GM18502 (cell line): ENCODE results near the gene ADARB2.
"Not testable (repeated sequence)": the region's sequence is repeated elsewhere in the genome, so short reads cannot be mapped to it uniquely, and the experiment has no call there.

Source experiments
- ATAC-seq: cut with Tn5 transposase; IDR thresholded peaks from one replicate; pipeline ENCODE4 v1.9.1; 2021; ENCODE audit warnings: mild to moderate bottlenecking; ENCODE audit not compliant: unreplicated experiment, poor library complexity

The ADARB2 gene

DNA sequence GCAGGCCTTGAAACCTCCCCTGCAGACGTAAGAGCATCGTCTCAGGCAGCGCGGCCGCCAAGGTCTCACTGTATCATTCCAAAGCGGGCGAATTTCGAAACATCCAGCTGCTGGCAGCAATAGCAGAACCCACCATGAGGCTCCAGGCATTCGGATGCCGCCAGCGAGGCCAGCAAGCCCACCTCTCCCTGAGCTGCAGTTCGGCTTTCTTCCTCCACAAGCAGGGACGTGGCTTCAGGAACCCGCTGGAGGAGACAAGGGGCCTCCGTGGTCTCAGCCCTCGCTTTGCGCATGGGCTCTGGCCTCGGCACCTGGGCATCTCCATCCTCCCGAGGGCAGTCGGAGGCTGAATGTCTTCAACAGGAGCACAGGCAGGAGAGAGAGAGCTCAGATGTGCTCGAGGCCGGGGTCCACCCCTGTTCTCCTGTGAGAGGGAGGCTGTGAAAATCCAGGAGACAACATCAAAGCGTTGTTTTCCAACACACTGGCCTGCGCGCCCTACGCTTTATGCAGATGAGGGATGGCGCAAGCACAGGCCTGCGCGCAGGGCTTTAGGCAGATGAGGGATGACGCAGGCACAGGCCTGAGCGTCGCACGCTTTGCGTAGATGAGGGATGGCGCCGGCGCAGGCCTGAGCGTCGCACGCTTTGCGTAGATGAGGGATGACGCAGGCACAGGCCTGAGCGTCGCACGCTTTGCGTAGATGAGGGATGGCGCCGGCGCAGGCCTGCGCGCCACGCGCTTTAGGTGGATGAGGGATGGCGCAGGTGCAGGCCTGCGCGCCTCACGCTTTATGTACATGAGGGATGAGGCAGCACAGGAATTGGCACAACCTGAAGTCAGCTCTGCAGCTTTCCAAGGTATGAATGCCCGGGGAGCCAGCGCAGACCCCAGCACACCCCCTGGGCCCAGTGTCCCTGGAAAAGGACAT, 577.9 kb downstream of the ADARB2 start:
- no peak for ATAC-seq

DNA sequence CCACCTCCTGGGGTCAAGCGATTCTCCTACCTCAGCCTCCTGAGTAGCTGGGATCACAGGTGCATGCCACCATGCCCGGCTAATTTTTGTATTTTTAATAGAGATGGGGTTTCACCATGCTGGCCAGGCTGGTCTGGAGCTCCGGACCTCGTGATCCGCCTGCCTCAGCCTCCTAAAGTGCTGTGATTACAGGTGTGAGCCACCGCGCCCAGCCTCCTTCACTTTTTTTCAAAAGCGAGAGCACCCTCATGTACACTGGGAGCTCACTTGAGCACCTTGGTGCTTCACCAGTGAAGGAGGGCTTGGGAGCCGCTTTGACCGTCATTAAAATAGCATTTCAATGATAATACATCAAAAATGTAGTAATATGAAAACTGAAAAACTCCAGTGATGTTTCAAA, 578.8 kb downstream of the ADARB2 start:
- ATAC-seq, result not testable (repeated sequence)

DNA sequence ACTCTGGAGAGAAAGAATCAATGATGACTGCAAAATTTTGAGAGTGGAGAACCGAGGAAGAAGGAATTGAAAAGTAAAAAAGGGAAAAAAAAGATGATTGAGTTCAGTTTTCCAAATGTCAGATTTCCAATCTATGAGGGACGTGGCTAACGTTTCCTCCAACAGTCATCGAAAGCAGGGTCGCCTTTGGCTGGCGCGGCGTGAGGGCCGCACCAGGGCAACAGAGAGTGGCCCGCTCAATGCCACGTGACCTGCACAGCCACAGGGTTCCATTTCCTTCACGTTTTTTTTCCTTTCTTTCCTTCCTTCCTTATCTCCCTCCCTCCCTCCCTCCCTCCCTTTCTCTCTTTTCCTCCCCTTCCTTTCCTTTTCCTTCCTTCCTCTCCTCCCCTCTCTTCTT, 579.3 kb downstream of the ADARB2 start:
- ATAC-seq, result no peak

DNA sequence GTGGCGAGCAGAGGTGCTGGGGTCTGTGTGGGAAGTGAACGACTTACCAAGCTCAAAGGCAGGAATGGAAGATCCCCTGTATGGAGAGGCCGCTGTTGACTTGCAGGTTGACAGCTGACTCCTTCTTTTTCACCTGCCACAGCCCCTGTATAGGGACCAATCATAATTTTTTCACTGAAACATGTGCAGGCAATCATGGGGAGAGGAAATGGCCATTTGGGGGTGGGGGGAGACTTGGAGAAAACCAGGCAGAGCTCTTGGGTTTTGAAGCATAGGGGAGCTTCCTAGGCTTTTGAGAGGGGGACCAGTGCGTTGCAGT, 579.8 kb downstream of the ADARB2 start:
- no peak for ATAC-seq

DNA sequence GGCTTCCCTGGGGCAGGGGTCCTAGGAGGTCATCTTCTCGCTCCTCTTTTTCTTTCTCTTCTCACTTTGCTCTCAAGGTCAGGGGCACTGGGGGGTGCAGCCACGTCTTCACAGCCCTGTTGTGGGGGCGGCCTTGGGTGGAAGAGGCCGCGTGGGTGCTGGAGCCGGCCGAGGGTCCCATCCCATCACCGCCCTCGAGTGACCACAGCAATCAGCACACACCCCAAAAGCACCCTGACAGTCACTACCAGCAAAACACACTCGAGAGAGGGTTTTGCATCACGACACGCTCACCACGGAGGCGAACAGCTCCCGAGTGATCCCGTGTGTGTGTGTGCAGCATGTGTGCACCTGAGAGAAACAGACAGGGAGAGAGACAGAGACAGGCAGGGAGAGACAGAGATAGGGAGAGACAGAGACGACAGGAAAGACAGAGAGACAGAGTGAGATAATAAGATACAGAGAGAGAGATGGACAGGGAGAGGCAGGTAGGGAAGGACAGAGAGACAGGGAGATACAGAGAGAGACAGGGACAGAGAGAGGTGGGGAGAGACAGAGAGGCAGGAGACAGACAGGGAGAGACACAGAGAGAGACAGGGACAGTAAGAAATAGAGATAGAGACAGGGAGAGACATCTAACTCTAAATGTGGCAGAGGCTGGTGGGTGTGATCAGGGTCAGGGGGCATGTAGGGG, 580.3 kb downstream of the ADARB2 start:
- no peak for ATAC-seq

DNA sequence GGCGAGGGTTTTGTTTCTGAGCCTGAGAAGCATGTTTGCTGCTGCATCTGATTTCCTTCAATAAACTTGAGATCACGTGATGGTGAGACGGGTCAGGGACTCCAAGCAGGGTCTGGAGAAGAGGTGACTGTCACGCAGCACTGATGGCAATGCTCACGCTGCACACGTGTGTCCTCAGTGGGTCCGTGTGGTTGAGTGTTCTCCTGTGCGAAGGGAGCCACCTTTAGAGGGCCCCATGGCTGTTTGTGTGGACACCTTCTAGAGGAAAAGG, 580.8 kb downstream of the ADARB2 start:
- no peak for ATAC-seq

DNA sequence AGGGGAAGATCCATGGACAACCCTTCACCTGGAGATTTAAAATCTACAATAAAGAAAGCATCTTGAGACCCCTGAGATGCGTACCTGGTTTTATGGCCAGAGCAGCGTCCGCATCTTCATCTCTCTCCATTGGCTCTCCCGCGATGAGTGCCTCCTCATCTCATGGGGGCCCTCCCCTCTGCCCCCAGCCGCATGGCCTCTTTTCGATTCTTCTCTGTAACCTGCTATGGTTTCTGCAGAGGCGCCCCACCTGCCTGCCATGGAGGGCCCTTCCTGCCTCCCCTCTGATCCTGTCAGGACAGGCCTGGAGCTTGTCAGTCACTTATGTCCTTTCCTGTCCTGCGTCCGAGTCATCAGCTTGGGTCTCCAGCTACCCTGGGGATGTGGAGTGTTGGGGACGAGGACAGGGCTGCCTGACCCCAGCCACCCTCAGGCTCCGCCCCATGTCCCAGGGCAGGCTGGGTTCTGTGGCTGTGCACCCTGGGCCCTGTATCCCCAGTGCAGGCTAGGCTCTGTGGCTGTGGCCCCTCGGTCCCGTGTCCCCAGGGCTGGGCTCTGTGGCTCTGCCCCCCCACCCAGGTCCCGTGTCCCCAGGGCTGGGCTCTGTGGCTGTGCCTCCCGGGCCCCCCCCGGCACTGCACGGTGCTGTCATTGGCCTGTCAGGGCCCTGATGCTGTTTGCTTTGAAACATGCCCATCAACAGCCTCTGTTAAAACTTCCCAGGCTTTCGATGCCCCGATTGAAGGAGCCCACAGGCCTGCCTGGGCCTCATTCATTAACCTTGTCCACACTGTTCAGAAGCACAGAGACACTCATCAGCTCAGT, 581.3 kb downstream of the ADARB2 start:
- ATAC-seq, result no peak

DNA sequence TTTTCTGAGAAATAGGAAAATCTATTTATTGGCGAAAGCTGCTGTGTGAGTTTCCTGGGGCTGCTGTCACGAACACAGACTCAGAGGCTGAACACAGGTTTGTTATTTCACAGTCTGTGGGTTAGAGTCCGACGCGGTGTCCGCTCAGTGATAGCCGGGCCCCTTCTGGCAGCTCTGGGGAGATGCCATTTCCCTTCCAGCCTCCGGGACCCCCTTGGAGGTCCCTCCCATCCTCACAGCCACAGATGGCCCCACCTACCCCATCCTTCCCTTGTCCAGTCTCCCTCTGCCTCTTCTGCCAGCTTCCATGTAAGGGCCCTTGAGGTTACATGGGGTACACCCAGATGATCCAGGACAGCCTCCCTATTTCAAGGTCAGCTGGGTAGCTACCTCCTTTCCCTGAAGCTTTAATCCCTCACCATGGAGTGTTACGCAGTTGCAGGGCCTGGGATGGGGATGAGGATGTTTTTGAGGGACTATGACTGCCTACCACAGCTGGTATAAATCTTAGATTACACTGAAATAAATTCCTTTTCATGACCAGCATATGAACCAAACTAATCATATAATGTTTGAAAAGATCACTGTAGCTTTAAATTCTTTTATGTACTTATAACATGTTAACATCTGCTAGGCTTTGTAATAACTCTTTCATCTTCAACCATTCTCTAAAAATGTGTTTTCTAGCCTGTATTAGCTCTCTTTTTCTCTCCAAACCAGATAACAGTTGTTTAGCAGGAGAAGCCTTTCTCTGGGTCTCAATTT, 582.6 kb downstream of the ADARB2 start:
- ATAC-seq, result no peak

DNA sequence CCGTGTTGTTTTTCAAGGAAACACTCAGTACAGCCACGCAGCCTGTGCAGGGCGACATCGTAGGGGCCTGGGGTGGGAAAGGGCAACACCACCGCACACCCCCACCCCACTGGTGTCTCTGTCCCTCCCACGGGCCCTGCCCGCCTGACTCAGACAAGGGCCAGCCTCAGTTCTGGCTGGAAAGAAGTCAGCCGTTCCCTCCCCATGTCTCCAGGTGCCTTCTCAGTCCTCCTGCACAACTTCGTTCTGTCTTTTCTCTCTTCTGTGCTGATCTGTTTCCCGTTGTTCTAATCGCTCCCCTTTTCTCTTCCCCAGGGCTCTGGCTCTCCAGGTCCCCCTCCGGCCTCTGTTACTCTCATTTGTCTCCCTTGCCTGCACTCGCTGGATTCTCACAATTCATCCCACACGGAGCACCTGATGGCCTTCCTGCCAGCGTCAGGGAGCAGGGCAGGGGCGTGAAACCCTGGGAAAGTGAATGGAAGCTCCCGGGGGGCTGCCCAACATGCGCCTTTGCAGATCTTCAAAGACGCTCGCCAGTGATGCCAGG, 583.4 kb downstream of the ADARB2 start:
- ATAC-seq, result no peak

DNA sequence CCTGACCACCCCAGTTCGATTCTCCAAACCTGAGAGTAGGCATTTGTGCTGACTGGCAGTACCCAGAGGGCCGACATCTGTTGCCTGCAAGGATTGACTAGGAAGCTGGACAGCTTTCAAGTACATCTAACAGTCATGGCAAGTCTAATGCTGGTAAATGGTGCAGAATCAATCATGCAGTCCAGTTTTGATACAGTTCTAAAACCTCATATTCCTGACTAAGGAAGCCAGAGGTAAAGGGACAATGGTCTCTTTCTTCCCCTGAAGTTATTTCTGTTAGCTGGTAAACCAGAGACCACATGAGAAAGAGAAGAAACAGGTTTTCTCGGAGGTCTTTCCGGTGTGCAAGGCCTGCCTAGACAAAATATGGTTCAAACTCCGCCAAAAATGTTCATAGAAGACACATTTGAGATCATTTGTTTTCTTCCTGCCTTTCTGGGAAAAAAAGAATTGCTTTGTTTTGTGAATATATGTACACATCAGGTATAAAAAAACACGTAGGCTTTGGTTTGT, 584.0 kb downstream of the ADARB2 start:
- no peak for ATAC-seq

DNA sequence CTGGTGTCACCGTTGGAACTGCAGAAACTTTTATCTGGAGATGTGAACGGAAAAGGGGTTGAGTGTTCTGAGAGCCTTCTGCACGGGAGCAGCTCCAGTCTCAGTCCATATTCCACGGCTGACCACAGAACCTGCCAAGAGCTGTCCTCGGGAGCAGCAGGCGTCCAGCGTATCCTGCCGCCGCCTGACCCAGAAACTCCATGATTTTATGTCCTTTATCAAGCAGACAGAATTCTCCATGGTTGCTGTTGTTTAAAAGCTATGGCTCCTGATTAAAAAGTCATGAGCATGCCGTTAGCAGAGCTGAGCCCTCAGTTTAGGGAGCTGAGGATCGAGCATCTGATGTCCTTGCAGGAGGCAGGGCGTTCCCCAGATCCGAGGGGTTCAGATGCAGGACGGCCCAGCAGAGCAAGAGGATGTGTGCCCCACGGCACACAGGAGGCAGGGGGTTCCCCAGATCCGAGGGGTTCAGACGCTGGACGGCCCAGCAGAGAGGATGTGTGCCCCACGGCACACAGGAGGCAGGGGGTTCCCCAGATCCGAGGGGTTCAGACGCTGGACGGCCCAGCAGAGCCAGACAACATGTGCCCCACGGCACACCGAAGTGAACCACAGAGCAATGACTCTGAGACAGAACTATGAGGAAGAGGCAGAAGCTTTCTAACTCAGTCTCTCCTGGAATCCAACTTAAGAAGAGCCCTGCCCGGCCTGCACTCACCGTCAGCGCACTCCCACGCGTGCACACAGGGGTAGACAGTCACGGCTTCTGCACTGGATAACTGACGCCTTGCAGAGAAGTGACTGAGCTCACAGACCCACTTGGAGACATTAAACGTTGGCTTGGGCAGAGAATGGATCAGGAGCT, 584.7 kb downstream of the ADARB2 start:
- ATAC-seq, result no peak

DNA sequence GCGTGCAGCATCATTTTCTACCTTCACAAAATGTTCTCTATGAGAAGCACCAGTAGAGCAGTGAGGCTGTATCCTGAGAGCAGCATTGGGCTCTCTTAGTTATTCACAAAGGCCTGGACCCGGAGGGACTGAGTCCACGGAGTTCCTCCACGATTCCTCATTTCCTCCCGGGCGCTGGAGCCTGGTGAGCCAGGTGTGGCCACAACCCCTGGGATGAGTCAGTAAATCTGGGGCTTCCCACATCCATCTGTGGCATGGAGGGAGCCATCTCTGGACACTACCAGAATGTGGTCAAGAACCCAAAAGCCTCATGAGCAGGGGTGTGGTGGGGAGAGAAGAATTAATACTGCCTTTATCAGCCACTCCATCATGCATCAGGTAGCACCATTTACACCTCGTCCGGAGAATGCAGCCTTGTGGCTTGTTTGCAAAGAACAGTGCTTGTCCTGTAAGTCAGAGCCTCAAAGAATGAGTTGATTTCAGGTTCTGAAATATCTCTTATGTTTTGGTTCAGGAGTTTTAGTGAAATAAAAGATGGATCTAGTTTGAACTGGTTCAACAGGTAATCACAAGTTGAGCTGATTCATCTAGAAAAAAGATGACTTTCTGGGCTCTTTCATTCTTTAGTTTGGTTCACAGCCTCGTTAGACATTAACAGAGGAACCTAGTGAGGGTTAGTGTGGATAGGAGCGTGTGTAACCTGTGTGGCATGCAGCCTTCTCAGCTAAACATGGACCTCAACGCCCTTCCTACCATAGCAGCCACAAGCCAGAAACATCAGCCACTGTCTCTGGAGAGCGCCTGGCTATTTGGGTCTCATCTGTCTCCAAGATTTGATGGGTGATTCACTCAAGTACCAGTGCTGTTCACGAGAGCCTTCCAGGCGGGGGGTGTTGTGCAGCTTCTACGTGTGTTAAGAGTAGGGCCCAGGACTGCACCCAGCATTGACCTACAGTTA, 586.0 kb downstream of the ADARB2 start:
- ATAC-seq, result no peak

DNA sequence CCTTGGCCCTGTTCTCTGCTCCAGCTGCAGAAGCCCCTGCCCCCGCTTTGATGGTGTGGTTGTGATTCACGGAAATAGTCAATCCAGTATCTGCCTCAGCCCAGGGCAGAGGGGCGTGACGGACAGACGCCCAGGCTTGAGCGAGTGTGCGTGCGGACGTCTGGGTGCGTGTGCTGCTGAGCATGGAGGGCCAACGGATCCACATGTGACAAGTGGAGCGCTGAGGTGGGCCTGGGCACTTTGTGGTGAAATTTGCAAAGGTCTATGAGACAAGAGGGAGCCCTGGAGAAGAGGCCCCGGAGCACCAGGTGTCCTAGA, 586.7 kb downstream of the ADARB2 start:
- ATAC-seq, result no peak

DNA sequence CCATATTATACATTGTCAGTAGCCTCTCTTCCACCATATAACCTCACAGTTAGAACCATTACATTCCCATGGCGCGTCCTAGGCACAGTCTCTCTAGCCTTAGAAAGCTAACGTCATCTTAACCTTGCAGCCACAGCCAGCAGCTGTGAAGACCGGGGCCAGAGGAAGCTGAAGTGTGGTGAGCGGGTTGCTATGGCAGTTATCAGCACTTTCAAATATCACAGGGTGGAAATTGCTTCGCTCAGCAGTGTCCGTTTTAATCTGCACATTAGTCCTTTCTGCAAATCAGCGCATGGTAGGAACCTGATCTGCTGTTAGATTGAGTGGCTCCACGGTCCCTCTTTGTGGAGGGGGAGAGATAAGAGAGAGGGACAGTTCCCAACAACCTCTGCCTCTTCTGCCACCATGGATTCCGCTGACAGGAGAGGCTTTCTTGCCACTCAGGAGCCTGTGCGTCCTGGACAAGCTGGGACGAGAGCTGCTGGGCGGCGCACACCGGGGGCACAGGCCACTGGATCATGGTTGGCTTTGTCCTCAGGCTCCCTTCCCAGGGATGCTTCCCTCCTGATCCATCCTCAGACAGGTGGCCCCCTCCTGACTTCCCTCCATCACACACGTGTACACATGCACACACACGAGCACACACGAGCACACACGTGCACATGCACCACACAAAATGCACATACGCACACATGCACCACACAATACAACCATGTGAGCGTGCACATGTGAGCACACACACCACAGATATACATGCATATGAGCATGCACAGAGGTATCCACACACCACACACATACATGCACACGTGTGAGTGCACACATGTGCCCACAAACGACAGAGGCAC, 587.3 kb downstream of the ADARB2 start:
- ATAC-seq, result no peak

DNA sequence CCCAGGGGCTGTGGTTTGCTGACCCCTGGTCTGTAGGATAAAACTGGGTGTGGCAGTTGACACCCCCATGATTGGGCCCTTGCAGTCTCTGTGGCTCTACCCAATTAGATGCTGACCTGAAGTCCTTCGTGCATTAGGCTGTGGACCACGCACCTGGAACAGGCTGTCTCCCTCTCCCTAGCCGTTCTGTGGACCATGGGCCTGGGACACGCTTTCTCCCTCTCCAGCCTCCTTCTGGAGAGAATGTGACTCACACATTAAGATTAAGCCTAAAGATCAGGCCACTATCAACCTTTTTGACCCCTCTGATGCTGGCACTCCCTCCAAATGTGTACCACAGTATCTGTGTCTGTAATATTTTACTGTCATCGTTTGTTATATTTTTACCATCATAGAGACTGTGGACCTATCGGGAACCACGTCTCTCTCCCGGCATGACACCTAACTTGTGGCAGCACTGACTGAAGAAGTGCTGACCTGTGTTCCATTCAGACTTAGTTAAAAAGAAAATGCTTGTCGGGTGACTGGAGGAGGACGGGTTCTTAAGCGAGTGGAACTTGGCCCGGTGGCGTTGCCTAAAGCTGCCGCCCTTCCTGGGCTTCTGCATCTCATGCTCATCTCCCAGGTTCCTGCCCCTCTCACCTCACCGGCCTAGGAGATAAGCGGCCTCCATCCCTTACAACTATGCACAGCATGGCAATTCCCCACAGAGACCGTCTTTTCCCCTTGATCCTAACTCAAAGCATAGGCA, 588.3 kb downstream of the ADARB2 start:
- ATAC-seq, result no peak

DNA sequence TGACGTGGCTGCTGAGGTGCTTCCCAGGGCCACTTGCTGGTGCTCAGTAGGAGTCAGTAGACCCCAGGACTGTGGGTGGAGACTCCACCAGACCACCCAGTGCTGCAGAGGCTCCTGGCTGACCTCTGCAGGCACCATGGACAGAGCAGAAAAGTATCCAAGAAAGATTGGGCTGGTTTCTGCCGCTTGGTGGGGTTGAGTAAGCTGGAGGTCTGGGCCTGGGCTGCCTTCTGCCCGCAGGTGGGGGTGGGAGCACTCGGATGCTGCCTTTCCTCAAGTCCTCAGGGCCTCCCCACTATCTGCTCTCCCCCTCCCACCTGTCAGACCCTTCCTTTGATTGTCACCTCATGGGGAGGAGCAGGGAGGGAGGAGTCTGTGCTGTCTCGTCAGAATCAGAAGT, 589.5 kb downstream of the ADARB2 start:
- no peak for ATAC-seq

DNA sequence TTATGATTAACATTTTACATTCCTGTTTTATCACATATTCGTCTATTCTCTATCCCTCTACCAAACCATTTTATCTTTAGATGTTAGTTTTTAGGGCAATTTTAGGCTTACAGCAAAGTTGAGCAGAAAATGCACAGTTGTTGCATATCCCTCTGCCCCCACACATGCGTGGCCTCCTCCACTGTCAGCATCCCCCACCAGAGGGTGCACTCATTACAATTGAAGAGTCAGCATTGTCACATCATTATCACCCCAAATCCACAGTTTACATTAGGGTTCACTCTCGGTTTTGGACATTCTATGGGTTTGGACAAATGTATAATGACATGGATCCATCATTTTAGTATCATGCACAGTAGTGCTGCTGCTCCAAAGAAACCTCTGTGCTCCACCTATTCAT, 594.7 kb downstream of the ADARB2 start:
- no peak for ATAC-seq
